A673 (cell line): ENCODE results near the gene CD37. TPM values are rescaled to one million over a fixed set of nuclear protein-coding genes. Genes with fewer than 3 reads are reported as not detected.
"Not testable (repeated sequence)": the region's sequence is repeated elsewhere in the genome, so short reads cannot be mapped to it uniquely, and the experiment has no call there.

Source experiments
- BruUV-seq: library from RNA; stranded (reverse); fragments of 400-500 nt; replicated peaks from 2 replicates; lab custom pipeline; 2021; lab: Mats Ljungman, UMichigan
- CTCF ChIA-PET: fragments of 300-600 bp; sonication (Branson Sonifier 250); formaldehyde crosslinking; loops from one replicate; lab custom pipeline; 2022; ENCODE audit warnings: antibody characterized with exemption; lab: Charles Lee
- POLR2A ChIA-PET: fragments of 300-600 bp; sonication (Branson Sonifier 250); formaldehyde crosslinking; loops from one replicate; lab custom pipeline; 2022; ENCODE audit warnings: antibody characterized with exemption; ENCODE audit not compliant: low non-redundant PET; lab: Charles Lee
- DNase-seq: peaks from one replicate; pipeline ENCODE4 v3.0.0-alpha.2; 2015; ENCODE audit warnings: low spot score
- H3K27ac ChIP-seq: fragments of 200-600 bp; sonication (generic); 2 replicates; pipeline ENCODE4 v1.5.1; 2016; ENCODE audit warnings: mixed run types, low read depth, mild to moderate bottlenecking, mixed read lengths, antibody characterized with exemption, low read length; ENCODE audit not compliant: poor library complexity, severe bottlenecking
- H3K27me3 ChIP-seq: fragments of 200-600 bp; sonication (generic); replicated peaks from 2 replicates; pipeline ENCODE4 v1.6.1; 2017; ENCODE audit warnings: mixed run types, low read depth, mild to moderate bottlenecking, mixed read lengths, antibody characterized with exemption, low read length; ENCODE audit not compliant: insufficient read depth, poor library complexity
- H3K36me3 ChIP-seq: fragments of 200-600 bp; sonication (generic); 2 replicates; pipeline ENCODE4 v1.6.1; 2016; ENCODE audit warnings: mixed run types, mild to moderate bottlenecking, mixed read lengths, antibody characterized with exemption, low read length; ENCODE audit not compliant: insufficient read depth, poor library complexity, severe bottlenecking
- H3K4me1 ChIP-seq: fragments of 200-600 bp; sonication (generic); 2 replicates; pipeline ENCODE4 v1.6.1; 2017; ENCODE audit warnings: mixed run types, mild to moderate bottlenecking, mixed read lengths, antibody characterized with exemption, low read length; ENCODE audit not compliant: insufficient read depth, poor library complexity, severe bottlenecking
- H3K4me3 ChIP-seq: fragments of 200-600 bp; sonication (generic); 2 replicates; pipeline ENCODE4 v1.5.1; 2016; ENCODE audit warnings: low read depth, mixed run types, mild to moderate bottlenecking, mixed read lengths, low read length; ENCODE audit not compliant: poor library complexity, severe bottlenecking
- H3K9me3 ChIP-seq: fragments of 200-600 bp; sonication (generic); 2 replicates; pipeline ENCODE4 v1.6.1; 2016; ENCODE audit warnings: mixed run types, low read depth, mild to moderate bottlenecking, mixed read lengths, antibody characterized with exemption, low read length; ENCODE audit not compliant: poor library complexity, severe bottlenecking
- EZH2 ChIP-seq: fragments of 200-600 bp; sonication (generic); IDR thresholded peaks from 2 replicates; pipeline ENCODE4 v1.6.1; 2017; ENCODE audit warnings: borderline replicate concordance, low read depth, mild to moderate bottlenecking, mixed read lengths, antibody characterized with exemption, low read length; ENCODE audit not compliant: poor library complexity, severe bottlenecking
- intact Hi-C: fragments of 100-400 bp; cut with micrococcal nuclease; formaldehyde crosslinking; loops from one replicate; pipeline ENCODE4 v1.10.0; 2022; ENCODE audit not compliant: unreplicated experiment
- total RNA-seq: library from RNA; stranded (reverse); gene quantifications from 2 replicates; pipeline ENCODE4 v1.2.3, GENCODE V29; 2021
- TF ChIP-seq, protein P1 (sequence below): fragments of 300-800, 200-600 bp; sonication (generic); conservative IDR thresholded peaks from 2 replicates; pipeline ENCODE4 v1.5.1; 2017; ENCODE audit warnings: low read depth, mild to moderate bottlenecking, antibody characterized with exemption, low read length, moderate library complexity, mixed read lengths

CD37 gene
- total RNA-seq, 1 experiment from 2014 or later, result not detected

DNA sequence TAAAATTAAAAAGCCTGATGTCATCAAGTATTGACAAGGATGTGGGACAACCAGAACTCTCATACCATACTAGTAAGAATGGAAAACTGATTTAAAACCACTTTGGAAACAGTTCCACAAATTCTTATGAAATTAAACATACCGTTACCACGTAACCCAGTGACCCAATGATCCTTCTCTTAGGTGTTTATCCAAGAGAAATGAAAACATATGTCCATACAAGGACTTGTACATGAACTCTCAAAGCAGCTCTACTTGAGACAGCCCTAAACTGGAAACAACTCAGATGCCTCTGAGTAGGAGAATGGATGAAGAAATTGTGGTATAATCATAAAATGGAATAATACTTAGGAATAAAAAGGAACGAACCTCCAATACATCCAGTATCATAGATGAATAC lies 37.8 kb upstream of the CD37 start:
- no peaks in the 10 kb centered on the region for H3K4me1 ChIP-seq
- no TSS peak for BruUV-seq
- H3K36me3 ChIP-seq, result no peaks in the 10 kb centered on the region
- TF ChIP-seq EZH2, result no peak
- TF ChIP-seq, protein P1, sequence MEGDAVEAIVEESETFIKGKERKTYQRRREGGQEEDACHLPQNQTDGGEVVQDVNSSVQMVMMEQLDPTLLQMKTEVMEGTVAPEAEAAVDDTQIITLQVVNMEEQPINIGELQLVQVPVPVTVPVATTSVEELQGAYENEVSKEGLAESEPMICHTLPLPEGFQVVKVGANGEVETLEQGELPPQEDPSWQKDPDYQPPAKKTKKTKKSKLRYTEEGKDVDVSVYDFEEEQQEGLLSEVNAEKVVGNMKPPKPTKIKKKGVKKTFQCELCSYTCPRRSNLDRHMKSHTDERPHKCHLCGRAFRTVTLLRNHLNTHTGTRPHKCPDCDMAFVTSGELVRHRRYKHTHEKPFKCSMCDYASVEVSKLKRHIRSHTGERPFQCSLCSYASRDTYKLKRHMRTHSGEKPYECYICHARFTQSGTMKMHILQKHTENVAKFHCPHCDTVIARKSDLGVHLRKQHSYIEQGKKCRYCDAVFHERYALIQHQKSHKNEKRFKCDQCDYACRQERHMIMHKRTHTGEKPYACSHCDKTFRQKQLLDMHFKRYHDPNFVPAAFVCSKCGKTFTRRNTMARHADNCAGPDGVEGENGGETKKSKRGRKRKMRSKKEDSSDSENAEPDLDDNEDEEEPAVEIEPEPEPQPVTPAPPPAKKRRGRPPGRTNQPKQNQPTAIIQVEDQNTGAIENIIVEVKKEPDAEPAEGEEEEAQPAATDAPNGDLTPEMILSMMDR, result no peak
- ChIA-PET POLR2A (no interaction called here), CTCF (no interaction called here)
- H3K27ac ChIP-seq, result no peak overlapping the region
- intact Hi-C loops, result no loop called here
- DNase-seq, result no peak
- no peaks in the 10 kb centered on the region for H3K27me3 ChIP-seq
- H3K9me3 ChIP-seq, result no peaks in the 10 kb centered on the region
- H3K4me3 ChIP-seq, result no peak overlapping the region

DNA sequence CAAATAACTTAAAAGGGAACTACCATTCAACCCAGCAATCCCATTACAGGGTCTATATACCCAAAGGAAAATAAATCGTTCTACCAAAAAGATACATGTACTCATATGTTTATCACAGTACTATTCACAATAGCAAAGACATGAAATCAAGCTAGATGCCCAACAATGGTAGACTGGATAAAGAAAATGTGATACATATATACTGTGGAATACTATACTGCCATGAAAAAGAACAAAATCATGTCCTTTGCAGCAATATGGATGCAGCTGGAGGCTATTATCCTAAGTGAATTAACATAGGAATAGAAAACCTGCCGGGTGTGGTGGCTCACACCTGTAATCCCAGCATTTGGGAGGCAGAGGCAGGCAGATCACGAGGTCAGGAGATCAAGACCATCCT lies 36.6 kb upstream of the CD37 start:
- H3K36me3 ChIP-seq, POLR2A ChIA-PET, H3K9me3 ChIP-seq, BruUV-seq, H3K4me3 ChIP-seq, H3K27ac ChIP-seq, H3K4me1 ChIP-seq, intact Hi-C loops, H3K27me3 ChIP-seq, DNase-seq: not testable (repeated sequence)
- CTCF ChIA-PET, result interaction anchor here (0.6 kb wide), 1 partner anchor 15 kb away, joined by 4 read pairs; no protein-coding TSS in a partner anchor

DNA sequence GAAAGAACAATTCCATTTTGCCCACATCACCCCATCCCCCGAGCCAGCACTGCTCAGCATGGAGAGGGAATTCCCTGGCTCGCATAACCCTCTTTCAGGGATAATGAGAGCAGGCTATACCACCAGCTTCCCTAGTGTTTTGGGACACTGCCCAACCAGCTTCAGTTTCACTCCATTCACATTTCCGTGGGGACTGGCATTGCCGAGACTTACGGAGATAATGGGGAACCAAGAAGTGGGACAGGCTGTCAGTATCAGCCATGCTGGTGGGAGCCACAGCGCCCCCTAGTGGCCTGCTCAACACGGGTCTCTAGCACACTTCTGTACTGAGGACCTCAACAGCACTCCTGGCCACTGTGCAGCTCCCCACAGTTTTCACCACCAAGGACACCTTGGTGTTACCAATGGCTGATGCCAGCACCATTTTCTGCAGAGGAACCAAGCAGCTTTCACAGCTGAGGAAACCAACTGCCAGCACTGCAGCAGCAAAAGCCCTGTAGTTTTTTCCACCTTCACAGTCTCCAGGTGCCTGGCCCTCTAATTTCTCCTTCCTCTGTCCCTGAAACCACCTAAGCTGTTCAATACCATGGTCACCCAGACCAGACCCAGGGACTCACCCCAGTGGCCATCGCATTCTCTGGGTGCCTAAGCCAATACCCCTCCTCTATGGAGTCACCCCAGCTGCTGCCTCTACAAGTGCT lies 33.9 kb upstream of the CD37 start:
- no TSS peak for BruUV-seq
- H3K4me1 ChIP-seq, result no peaks in the 10 kb centered on the region
- H3K9me3 ChIP-seq, result no peaks in the 10 kb centered on the region
- intact Hi-C loops, result no loop called here
- POLR2A ChIA-PET, result no interaction called here
- CTCF ChIA-PET, result interaction anchor here (1.2 to 1.3 kb wide), 2 partner anchors 35 to 174 kb away, joined by 5 to 25 read pairs; no protein-coding TSS in a partner anchor
- peak; percentile 83 for DNase-seq
- no peaks in the 10 kb centered on the region for H3K36me3 ChIP-seq
- H3K27ac ChIP-seq, result no peak overlapping the region
- peak overlapping the region; percentile 29 for H3K4me3 ChIP-seq
- no peak for TF ChIP-seq EZH2
- TF ChIP-seq, protein P1, result peak; percentile 98
- no peaks in the 10 kb centered on the region for H3K27me3 ChIP-seq

DNA sequence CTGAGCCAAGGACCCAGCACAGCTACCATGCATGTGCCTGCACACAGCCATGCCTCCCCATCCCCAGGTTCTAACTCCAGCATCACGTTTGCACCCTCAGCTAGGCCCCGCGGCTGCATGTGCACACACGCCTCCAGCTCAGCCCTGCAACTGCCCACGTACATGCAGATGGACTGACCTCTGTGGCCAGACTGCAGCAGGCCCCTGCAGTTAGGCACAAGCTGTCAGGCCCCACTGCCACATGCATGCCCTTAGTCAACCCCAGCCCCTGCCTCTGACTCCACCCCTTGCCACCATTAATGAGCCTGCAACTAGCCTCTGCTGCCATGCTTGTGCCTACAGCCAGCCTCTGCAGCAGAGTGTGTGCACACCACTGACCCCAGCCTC lies 33.3 kb upstream of the CD37 start:
- intact Hi-C loops, result no loop called here
- Histone ChIP-seq H3K36me3 (no peaks in the 10 kb centered on the region), H3K27me3 (no peaks in the 10 kb centered on the region), H3K9me3 (no peaks in the 10 kb centered on the region), H3K4me3 (no peak overlapping the region), H3K27ac (no peak overlapping the region), H3K4me1 (no peaks in the 10 kb centered on the region)
- no TSS peak for BruUV-seq
- CTCF ChIA-PET, result interaction anchor here (1.2 to 1.3 kb wide), 2 partner anchors 36 to 174 kb away, joined by 5 to 25 read pairs; no protein-coding TSS in a partner anchor
- no peak for DNase-seq
- POLR2A ChIA-PET, result no interaction called here
- TF ChIP-seq EZH2, result no peak
- TF ChIP-seq, protein P1, result no peak

DNA sequence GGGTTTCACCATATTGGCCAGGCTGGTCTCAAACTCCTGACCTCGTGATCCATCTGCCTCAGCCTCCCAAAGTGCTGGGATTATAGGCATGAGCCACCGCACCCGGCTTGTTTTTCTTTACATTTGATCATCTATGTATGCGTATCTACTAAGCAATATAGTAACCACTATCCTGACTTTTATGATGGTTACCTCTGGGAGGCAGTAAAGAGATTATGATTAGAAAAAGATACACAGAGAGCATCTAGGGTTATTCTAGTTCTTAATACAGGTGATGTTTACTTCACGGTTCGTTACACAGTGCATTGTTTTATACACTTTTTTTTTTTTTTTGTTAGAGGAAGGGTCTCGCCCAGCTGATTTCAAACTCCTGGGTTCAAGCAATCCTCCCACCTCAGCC lies 28.5 kb upstream of the CD37 start:
- CTCF ChIA-PET, BruUV-seq, H3K9me3 ChIP-seq, H3K27ac ChIP-seq, POLR2A ChIA-PET, H3K27me3 ChIP-seq, intact Hi-C loops, DNase-seq, H3K36me3 ChIP-seq, H3K4me3 ChIP-seq, H3K4me1 ChIP-seq: not testable (repeated sequence)
